Esophagus (tissue), 2 donors: ENCODE measurements around the gene CBX7. TPM values are rescaled to one million over a fixed set of nuclear protein-coding genes. Genes with fewer than 3 reads are reported as not detected.

ENCODE experiments used
- H3K27ac ChIP-seq, 2 donors: one replicate each; pipeline ENCODE4 v1.5.1; 2013; ENCODE audit warnings: low read depth in 2 of 2, mild to moderate bottlenecking in 2 of 2, inconsistent platforms in 1 of 2, low read length in 1 of 2, moderate library complexity in 1 of 2
- H3K27me3 ChIP-seq, 2 donors: one replicate each; pipeline ENCODE4 v1.6.1; 2013; ENCODE audit warnings: low read length in 2 of 2, control low read depth in 1 of 2, mild to moderate bottlenecking in 1 of 2; ENCODE audit not compliant: insufficient read depth in 2 of 2, control insufficient read depth in 1 of 2
- H3K36me3 ChIP-seq, 2 donors: one replicate each; pipeline ENCODE4 v1.6.1; 2013; ENCODE audit warnings: low read length in 1 of 2; ENCODE audit not compliant: control insufficient read depth in 2 of 2, insufficient read depth in 2 of 2
- H3K4me1 ChIP-seq, 2 donors: one replicate each; pipeline ENCODE4 v1.6.1; 2013; ENCODE audit warnings: low read length in 1 of 2; ENCODE audit not compliant: control insufficient read depth in 2 of 2, insufficient read depth in 2 of 2
- H3K4me3 ChIP-seq, 2 donors: one replicate each; pipeline ENCODE4 v1.5.1; 2013; ENCODE audit warnings: low read length in 2 of 2, mild to moderate bottlenecking in 2 of 2, low read depth in 1 of 2, moderate library complexity in 1 of 2
- H3K9me3 ChIP-seq, 2 donors: one replicate each; pipeline ENCODE4 v1.6.1; 2013; ENCODE audit warnings: mild to moderate bottlenecking in 2 of 2, low read depth in 1 of 2, low read length in 1 of 2, moderate library complexity in 1 of 2; ENCODE audit not compliant: control insufficient read depth in 2 of 2, insufficient read depth in 1 of 2
- WGBS, 2 donors: extraction: QIAGEN DNeasy Blood & Tissue Kit; methylation state at CpG; one replicate each; pipeline ENCODE4 v1.1.7; 2013; 5-methylcytosine and 5-hydroxymethylcytosine counted together
- polyA plus RNA-seq, 2 donors: library from polyadenylated mRNA; stranded (reverse); fragments of 200-250 nt; gene quantifications; one replicate each; pipeline ENCODE4 v1.2.3, GENCODE V29; 2013
- donor health status: healthy with polysubstance abuse.
- donor health status: Bipolar disorder and iron deficiency.

The CBX7 gene
- polyA plus RNA-seq, 2 donors: 12.2 to 19.1 TPM

DNA sequence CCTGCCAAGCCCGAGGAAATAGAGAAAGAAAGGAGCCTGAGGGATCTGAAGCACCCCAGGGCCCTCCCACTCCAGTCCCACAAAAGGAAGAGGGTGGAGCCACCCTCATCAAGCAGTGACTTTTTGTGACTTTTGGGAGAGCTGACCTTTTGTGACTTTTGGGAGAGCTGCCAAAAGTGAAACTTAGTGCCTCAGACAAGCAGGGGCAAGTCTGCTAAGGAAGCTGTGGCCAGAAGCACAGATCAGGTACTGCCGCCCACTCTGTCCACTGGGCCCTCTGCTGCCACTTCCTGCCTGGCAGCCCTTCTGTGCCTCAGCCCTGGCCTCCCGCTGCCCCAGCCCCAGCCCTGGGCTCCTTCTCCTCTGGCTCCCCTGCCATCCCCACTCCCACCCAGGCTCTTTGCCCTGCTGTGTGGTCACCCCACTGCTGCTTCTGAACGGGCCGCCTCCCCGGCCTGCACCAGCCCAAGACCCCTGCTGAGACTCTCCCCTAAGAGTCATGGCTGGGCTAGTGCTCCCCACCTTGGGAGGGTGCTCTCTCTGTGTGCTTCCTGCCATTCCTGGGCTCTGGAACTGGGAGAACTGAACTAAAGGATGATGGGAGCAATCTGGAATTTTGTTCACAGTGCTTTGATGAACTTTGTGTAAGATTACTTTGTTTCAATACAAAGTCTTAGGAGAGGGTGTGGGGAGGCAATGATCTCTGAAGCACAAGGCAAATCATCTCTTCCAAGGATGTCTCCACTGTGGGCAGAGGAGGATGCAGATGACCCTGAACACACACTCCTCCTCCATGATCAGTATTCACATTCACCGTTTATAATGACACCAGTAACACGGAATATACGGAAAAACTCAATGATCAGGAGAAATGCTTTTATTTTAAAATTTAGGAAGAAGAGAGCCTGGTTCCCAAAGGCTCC is 55.1 kb downstream of the CBX7 start, which contains the start of gene APOBEC3H:
APOBEC3H (plus strand) TSS at position 147 of the 923 bp plus-strand sequence. CDS start 3,035 bp downstream, outside the sequence.
- no peaks in the 10 kb centered on the region for H3K36me3 ChIP-seq
- H3K4me1 ChIP-seq: peaks cover 0 to 11% of the 10 kb centered on the region in 2 donors
- H3K4me3 ChIP-seq: peak within 1 kb of the TSS in 1 of 2 donors; percentile 7
- peak within 1 kb of the TSS; percentile 36 to 60 for H3K27ac ChIP-seq
- no peaks in the 10 kb centered on the region for H3K9me3 ChIP-seq
- H3K27me3 ChIP-seq: no peaks in the 10 kb centered on the region
- WGBS, 2 donors: 51 to 57% methylated on average over 9 of the region's 9 CpGs

DNA sequence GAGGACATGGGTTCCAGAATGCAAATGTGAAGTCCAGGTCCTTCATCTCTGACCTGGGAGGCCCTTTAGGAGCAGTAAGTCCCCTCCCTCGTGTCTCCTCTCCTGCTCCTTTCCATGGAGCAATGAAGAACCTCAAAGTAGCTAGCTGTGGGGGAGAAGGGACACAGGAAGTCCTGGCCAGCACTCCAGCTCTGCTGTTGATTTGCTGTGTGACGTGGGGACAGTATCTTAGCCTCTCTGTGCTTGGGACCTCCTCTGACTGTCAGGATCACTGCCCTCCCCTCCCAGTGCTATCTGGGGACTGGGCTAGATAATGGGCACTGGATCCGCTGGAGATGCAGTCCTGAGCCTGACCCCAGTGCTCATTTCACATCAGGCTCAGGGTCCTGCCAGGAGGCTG is 56.5 kb downstream of the CBX7 start:
- 86 to 91% methylated on average over 3 of the region's 3 CpGs for WGBS, 2 donors
- Histone ChIP-seq H3K27ac (no peak overlapping the region), H3K36me3 (no peaks in the 10 kb centered on the region), H3K27me3 (no peaks in the 10 kb centered on the region), H3K4me1 (peaks cover 0 to 13% of the 10 kb centered on the region in 2 donors), H3K4me3 (no peak overlapping the region), H3K9me3 (no peaks in the 10 kb centered on the region)

DNA sequence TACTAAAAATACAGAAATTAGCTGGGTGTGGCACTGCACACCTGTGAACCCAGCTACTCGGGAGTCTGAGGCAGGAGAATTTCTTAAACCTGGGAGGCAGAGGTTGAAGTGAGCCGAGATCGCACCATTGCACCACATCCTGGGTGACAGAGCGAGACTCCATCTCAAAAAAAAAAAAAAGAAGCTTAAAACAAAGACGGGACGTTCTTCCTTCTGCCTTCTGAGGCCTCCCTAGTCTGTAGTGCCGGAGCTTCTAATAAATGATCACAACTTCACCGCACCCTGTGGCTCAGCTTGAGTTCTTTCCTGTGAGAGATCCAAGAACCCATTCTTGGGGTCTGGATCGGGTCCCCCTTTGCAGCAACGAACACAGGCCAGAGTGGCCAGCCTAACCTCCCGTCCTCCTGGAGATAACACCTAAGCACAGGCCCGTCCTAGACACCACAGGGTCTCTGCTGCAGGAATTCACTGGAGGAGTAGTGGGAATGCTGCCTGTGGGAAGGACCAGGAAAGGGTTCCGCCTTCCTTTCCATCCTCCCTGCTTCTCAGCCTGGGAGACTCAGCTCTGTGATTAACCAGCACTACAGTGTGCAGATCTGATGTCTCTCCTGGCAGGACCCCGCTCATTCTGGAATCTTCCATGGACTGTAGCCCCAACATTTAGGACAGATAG is 57.6 kb downstream of the CBX7 start:
- Histone ChIP-seq H3K4me3 (no peak overlapping the region), H3K9me3 (no peaks in the 10 kb centered on the region), H3K27me3 (no peaks in the 10 kb centered on the region), H3K4me1 (peaks cover 0 to 20% of the 10 kb centered on the region in 2 donors), H3K27ac (peak overlapping the region in 1 of 2 donors; percentile 4), H3K36me3 (no peaks in the 10 kb centered on the region)
- 76 to 81% methylated on average over 14 of the region's 14 CpGs for WGBS, 2 donors

DNA sequence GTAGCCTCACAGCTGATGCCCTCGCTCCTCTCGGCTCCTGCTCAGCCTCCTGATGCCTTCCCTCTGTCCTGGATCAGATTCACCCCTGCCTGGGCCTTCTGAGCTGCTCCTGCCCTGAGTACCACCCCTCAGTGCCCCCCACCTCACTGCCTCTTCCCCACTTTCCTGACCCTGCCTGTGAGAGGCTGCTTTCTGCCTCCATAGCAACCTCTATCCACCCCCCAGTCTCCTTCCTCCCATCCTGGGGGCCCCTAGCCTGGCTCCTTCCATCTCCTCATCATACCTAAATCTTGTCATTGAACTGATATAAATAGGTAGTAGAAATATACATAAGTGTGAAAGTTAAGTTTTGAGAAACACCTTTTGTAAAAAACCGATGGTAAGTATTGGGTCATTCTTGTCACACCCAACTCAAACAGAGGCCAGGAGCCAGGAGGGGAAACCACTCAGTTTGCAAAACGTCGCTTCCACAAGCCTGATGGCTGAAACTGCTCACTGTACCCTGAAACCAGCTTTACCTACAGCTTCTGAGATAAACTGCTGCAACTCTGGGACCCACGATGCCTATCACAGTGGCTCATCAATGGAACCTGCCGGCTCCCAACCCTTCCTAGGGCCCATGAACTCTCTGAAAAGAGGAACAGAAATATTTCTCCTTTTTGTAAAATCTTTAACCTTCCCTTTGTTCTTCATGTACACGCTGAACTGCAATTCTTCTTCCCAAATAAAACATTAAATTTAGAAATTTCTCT is 60.2 kb downstream of the CBX7 start:
- H3K36me3 ChIP-seq: no peaks in the 10 kb centered on the region
- H3K4me3 ChIP-seq: no peak overlapping the region
- no peaks in the 10 kb centered on the region for H3K9me3 ChIP-seq
- WGBS, 2 donors: 61 to 70% methylated on average over 8 of the region's 8 CpGs
- peak overlapping the region in 1 of 2 donors; percentile 6 for H3K27ac ChIP-seq
- H3K27me3 ChIP-seq: no peaks in the 10 kb centered on the region
- peaks cover 0 to 14% of the 10 kb centered on the region in 2 donors for H3K4me1 ChIP-seq

DNA sequence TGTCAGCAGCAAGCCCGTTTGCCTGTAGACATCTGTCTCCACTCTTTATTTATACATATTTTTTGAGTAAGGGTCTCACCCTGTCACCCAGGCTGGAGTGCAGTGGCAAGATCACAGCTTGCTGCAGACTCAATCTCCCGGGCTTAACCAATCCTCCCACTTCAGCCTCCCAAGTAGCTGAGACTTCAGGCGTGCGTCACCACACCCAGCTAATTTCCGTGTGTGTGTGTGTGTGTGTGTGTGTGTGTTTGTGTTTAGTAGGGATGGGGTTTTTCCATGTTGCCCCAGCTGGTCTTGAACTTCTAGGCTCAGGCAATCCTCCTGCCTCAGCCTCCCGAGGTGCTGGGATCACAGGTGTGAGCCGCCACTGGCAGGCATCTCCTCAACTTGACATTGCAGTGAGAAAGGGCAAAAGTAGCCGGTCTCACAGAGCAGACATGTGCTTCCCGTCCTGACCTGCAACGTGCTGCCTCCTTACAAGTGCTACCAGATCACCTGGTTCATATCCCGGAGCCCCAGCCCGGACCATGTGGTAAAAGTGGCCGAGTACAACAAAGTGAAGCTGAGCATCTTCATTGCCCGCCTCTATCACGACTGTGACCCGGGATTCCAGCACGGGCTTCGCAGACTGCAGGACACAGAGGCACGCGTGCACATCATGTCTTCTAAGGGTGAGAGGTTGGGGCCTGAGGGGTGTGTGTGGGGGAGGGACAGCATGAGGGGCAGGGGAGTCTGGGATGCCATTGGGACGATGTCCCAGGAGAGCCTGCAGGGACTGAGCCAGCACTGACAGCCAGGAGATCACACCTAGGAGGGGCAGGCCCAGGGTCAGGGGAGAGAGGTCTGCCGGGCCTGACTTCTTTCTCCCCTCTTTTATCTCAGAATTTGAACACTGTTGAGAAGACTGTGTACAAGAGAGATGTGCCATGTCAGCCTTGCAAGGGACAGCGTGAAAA is 61.1 kb downstream of the CBX7 start:
- Histone ChIP-seq H3K27me3 (no peaks in the 10 kb centered on the region), H3K4me1 (peaks cover 0 to 9% of the 10 kb centered on the region in 2 donors), H3K4me3 (no peak overlapping the region), H3K9me3 (no peaks in the 10 kb centered on the region), H3K27ac (peak overlapping the region in 1 of 2 donors; percentile 51), H3K36me3 (no peaks in the 10 kb centered on the region)
- 77 to 81% methylated on average over 23 of the region's 23 CpGs for WGBS, 2 donors

DNA sequence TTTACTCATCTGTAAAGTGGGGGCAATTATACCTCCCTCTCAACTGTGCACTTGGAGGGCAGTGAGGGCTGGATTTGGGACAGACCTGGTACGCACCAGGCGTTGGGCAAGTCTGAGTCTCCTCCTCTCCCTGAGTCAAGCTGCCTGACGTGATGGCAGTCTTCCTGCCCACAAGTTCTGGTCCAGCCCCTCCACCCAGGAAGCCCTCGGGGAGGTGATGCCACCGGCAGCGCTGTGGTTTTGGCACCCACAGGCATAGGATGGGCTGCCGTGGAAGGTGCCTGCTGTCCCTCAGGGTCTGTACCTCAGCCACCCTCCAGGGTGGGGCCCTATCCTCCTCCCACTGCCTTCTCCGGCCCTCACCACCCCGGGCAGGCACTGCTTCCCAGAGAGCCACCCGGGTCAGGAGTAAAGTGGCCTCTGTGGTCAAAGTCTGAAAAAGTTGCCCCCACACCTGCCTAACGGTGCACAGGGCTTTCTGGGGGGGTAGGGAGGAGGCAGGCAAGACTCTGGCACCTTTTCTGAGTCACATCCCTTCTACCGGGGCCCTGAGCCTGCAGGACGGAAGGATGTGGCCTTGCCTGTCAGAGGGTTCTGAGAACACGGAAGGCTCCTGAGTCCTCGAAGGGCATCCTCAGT is 61.9 kb downstream of the CBX7 start:
- H3K36me3 ChIP-seq: no peaks in the 10 kb centered on the region
- no peaks in the 10 kb centered on the region for H3K9me3 ChIP-seq
- H3K4me3 ChIP-seq: no peak overlapping the region
- H3K27ac ChIP-seq: peak overlapping the region; percentile 58 to 61
- 44 to 49% methylated on average over 15 of the region's 15 CpGs for WGBS, 2 donors
- H3K27me3 ChIP-seq: no peaks in the 10 kb centered on the region
- H3K4me1 ChIP-seq: peaks cover 0 to 9% of the 10 kb centered on the region in 2 donors

DNA sequence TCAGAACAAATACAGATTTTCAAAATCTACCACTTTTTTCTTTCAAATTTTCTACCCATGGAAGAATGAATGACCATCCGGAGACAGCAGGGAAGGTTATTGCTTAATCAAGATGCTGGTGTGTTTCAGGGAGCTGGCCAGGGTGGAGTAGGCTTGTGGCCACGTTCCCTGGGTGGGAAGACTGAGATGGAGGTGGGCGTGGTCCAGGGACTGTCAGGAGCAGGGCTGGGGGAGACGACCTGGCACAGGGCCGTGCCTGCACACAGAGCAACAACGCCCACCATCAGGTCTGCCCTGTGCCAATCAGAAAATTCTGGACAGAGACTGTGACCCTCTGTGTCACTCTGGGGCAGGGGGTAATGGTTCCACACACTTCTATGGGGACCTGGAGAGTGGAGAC is 62.6 kb downstream of the CBX7 start:
- WGBS, 2 donors: 57 to 65% methylated on average over 6 of the region's 6 CpGs
- Histone ChIP-seq H3K9me3 (no peaks in the 10 kb centered on the region), H3K27ac (peak overlapping the region; percentile 58 to 61)

DNA sequence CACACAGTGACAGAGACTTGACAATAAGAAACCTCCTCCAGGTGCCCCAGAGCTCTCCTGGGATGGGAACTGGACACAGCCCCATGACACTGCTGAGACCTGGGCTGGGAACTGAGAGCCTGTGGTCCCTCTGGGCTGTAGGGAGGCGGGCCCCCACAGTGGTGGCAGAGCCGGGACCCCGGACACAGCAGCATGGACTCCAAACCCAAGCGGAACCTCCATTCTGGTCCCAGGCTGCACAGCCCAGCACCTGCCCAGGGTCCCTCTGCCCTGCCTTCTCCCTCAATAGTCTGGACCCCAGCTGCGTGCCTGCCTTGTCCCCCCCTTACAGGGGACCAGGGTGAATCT is 63.8 kb downstream of the CBX7 start:
- WGBS, 2 donors: 88 to 93% methylated on average over 5 of the region's 5 CpGs

More for the DNA sequence above, 62.6 kb downstream of the CBX7 start:
- Histone ChIP-seq H3K4me1 (peaks cover 0 to 9% of the 10 kb centered on the region in 2 donors), H3K27me3 (no peaks in the 10 kb centered on the region), H3K4me3 (no peak overlapping the region), H3K36me3 (no peaks in the 10 kb centered on the region)

More for the DNA sequence above, 63.8 kb downstream of the CBX7 start:
- Histone ChIP-seq H3K36me3 (no peaks in the 10 kb centered on the region), H3K4me1 (peaks cover 0 to 9% of the 10 kb centered on the region in 2 donors), H3K9me3 (no peaks in the 10 kb centered on the region), H3K4me3 (no peak overlapping the region), H3K27ac (no peak overlapping the region), H3K27me3 (no peaks in the 10 kb centered on the region)
